Endodermal cell (in vitro differentiated cells): ENCODE measurements around the gene UGT2A2. TPM values are rescaled to one million over a fixed set of nuclear protein-coding genes. Genes with fewer than 3 reads are reported as not detected.

Experiments used
- DNase-seq: peaks from one replicate; pipeline ENCODE4 v3.0.0-alpha.2; 2017
- H3K27ac ChIP-seq: 2 replicates; pipeline ENCODE4 v1.5.1; 2013; ENCODE audit warnings: mild to moderate bottlenecking, low read depth, low read length, moderate library complexity
- H3K27me3 ChIP-seq: 2 replicates; pipeline ENCODE4 v1.6.1; 2013; ENCODE audit warnings: mild to moderate bottlenecking, low read length, moderate library complexity; ENCODE audit not compliant: insufficient read depth, control insufficient read depth, poor library complexity, severe bottlenecking
- H3K36me3 ChIP-seq: 2 replicates; pipeline ENCODE4 v1.7.0; 2013; ENCODE audit warnings: mild to moderate bottlenecking, low read length, moderate library complexity; ENCODE audit not compliant: control insufficient read depth, insufficient read depth
- H3K4me1 ChIP-seq: one replicate; pipeline ENCODE4 v1.7.0; 2013; ENCODE audit warnings: low read length; ENCODE audit not compliant: control insufficient read depth, insufficient read depth
- H3K4me3 ChIP-seq: 2 replicates; pipeline ENCODE4 v1.5.1; 2013; ENCODE audit warnings: mild to moderate bottlenecking, low read length, moderate library complexity
- H3K9ac ChIP-seq: 2 replicates; pipeline ENCODE4 v1.6.1; 2013; ENCODE audit warnings: mild to moderate bottlenecking, low read length, moderate library complexity; ENCODE audit not compliant: poor library complexity, severe bottlenecking; ENCODE audit errors: extremely low read depth
- H3K9me3 ChIP-seq: 2 replicates; pipeline ENCODE4 v1.6.1; 2013; ENCODE audit warnings: mild to moderate bottlenecking, low read length, moderate library complexity; ENCODE audit not compliant: control insufficient read depth
- H3K27ac Mint-ChIP-seq: 2 replicates; pipeline ENCODE4 v1.8.0; 2020; ENCODE audit warnings: mixed read lengths
- H3K27me3 Mint-ChIP-seq: 2 replicates; pipeline ENCODE4 v1.8.0; 2021; ENCODE audit warnings: mild to moderate bottlenecking, mixed read lengths; ENCODE audit not compliant: insufficient read depth
- H3K36me3 Mint-ChIP-seq: 2 replicates; pipeline ENCODE4 v1.8.0; 2020; ENCODE audit warnings: low read depth, mixed read lengths
- H3K4me1 Mint-ChIP-seq: 2 replicates; pipeline ENCODE4 v1.8.0; 2020; ENCODE audit warnings: mixed read lengths
- H3K4me3 Mint-ChIP-seq: 2 replicates; pipeline ENCODE4 v1.8.0; 2020; ENCODE audit warnings: mild to moderate bottlenecking, moderate library complexity, mixed read lengths
- H3K9me3 Mint-ChIP-seq: 2 replicates; pipeline ENCODE4 v1.8.0; 2020; ENCODE audit warnings: mild to moderate bottlenecking, mixed read lengths
- CTCF ChIP-seq: fragments of 200-600 bp; sonication (generic); conservative IDR thresholded peaks from 2 replicates; pipeline ENCODE4 v1.5.0; 2021; ENCODE audit warnings: antibody characterized with exemption, mild to moderate bottlenecking
- WGBS, 2 experiments: methylation state at CpG; one replicate each; pipeline versions ENCODE4 v1.1.5 to v1.1.7; 2013; ENCODE audit warnings: missing lambda C conversion rate in 2 of 2, mixed read lengths in 1 of 2; ENCODE audit not compliant: insufficient coverage in 1 of 2, insufficient read length in 1 of 2; 5-methylcytosine and 5-hydroxymethylcytosine counted together
- total RNA-seq, 2 donors: library from RNA; stranded (reverse); fragmentation: NEBNext Ultra II Directional in 1 of 2; extraction: Animal tissue kit (Norgen Biotek cat#: 25700) in 1 of 2; gene quantifications; 2 replicates in 1 of 2; 3 replicates in 1 of 2; pipeline ENCODE4 v1.2.1, GENCODE V29; 2021

Gene UGT2A2
- total RNA-seq, 2 donors from 2014 or later: not detected

- no peak for TF ChIP-seq CTCF
- H3K4me1 Mint-ChIP-seq: no peaks in the 10 kb centered on the region
- Histone ChIP-seq H3K9me3 (no peaks in the 10 kb centered on the region), H3K4me1 (no peaks in the 10 kb centered on the region), H3K36me3 (no peaks in the 10 kb centered on the region), H3K27ac (no peak overlapping the region), H3K27me3 (no peaks in the 10 kb centered on the region), H3K4me3 (no peak overlapping the region), H3K9ac (no peak overlapping the region)
- H3K27ac Mint-ChIP-seq: no peak overlapping the region
- DNase-seq: no peak
- no peak overlapping the region for H3K4me3 Mint-ChIP-seq
- H3K9me3 Mint-ChIP-seq: peaks cover 7% of the 10 kb centered on the region
- WGBS, 2 experiments: 92 to 93% methylated on average over 8 to 24 of the region's 24 CpGs
- H3K27me3 Mint-ChIP-seq: peaks cover 4% of the 10 kb centered on the region
- no peaks in the 10 kb centered on the region for H3K36me3 Mint-ChIP-seq
These were observed 63.1 kb downstream of the UGT2A2 start for GRCh38 chr4:69576251-69576877.

- no peaks in the 10 kb centered on the region for H3K9me3 Mint-ChIP-seq
- 75 to 92% methylated on average over 1 of the region's 1 CpG for WGBS, 2 experiments
- no peaks in the 10 kb centered on the region for H3K4me1 ChIP-seq
- H3K36me3 Mint-ChIP-seq: no peaks in the 10 kb centered on the region
- no peaks in the 10 kb centered on the region for H3K4me1 Mint-ChIP-seq
- no peaks in the 10 kb centered on the region for H3K27me3 Mint-ChIP-seq
- no peak overlapping the region for H3K27ac Mint-ChIP-seq
- no peak overlapping the region for H3K4me3 Mint-ChIP-seq
- H3K36me3 ChIP-seq: no peaks in the 10 kb centered on the region
- H3K4me3 ChIP-seq: no peak overlapping the region
- H3K9me3 ChIP-seq: no peaks in the 10 kb centered on the region
- no peak for DNase-seq
- no peak overlapping the region for H3K9ac ChIP-seq
- TF ChIP-seq CTCF: no peak
- H3K27ac ChIP-seq: no peak overlapping the region
- H3K27me3 ChIP-seq: no peaks in the 10 kb centered on the region
These were observed 70.7 kb downstream of the UGT2A2 start for GRCh38 chr4:69568787-69569186.

- 65% methylated on average over 2 of the region's 2 CpGs; no CpG with 5 or more reads in 1 of the 2 experiments for WGBS, 2 experiments
- no peaks in the 10 kb centered on the region for H3K36me3 ChIP-seq
- no peaks in the 10 kb centered on the region for H3K9me3 ChIP-seq
- H3K4me1 ChIP-seq: no peaks in the 10 kb centered on the region
- H3K9ac ChIP-seq: no peak overlapping the region
- no peak for TF ChIP-seq CTCF
- Mint-ChIP-seq H3K36me3 (no peaks in the 10 kb centered on the region), H3K4me3 (no peak overlapping the region), H3K4me1 (peaks cover 14% of the 10 kb centered on the region), H3K9me3 (peaks cover 8% of the 10 kb centered on the region), H3K27me3 (no peaks in the 10 kb centered on the region), H3K27ac (no peak overlapping the region)
- DNase-seq: no peak
- H3K27me3 ChIP-seq: no peaks in the 10 kb centered on the region
- H3K4me3 ChIP-seq: no peak overlapping the region
- no peak overlapping the region for H3K27ac ChIP-seq
These were observed 76.0 kb downstream of the UGT2A2 start for GRCh38 chr4:69563424-69563823.
